GM18508 (cell line): Measurements from ENCODE around the gene CMTM2.
"Not testable (repeated sequence)": the region's sequence is repeated elsewhere in the genome, so short reads cannot be mapped to it uniquely, and the experiment has no call there.

Experiments used
- ATAC-seq: cut with Tn5 transposase; IDR thresholded peaks from one replicate; pipeline ENCODE4 v1.9.1; 2021; ENCODE audit warnings: moderate number of reproducible peaks; ENCODE audit not compliant: insufficient read depth, unreplicated experiment

CMTM2 gene

DNA sequence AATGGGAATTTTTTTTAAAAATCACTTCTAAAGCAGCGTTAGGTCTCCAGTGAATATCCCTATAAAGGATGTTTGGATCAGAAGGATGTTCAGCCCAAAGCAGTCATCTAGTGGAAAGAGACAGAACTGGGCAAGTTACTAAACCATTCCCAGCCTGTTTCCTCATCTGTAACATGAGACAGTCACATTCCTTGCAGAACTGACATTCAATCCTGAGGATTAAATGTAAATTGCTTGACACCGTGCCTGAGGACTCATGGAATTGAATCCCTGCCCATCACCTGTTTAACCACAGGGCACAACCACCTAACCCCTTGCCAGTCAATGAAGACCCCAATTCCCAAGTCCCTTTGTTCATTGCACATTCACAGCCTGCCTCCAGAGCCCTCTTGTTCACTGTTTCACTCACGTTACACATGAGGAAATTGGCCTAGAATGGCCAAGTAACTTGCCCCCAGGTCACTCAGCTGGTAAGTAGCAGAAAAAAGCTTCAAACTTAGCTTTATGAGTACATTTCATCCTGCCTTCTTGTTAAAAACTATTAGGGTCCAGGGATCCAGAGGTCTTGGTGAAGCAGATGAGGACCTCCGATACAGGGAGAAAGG, 1.4 kb downstream of the CMTM2 start:
- no peak for ATAC-seq

DNA sequence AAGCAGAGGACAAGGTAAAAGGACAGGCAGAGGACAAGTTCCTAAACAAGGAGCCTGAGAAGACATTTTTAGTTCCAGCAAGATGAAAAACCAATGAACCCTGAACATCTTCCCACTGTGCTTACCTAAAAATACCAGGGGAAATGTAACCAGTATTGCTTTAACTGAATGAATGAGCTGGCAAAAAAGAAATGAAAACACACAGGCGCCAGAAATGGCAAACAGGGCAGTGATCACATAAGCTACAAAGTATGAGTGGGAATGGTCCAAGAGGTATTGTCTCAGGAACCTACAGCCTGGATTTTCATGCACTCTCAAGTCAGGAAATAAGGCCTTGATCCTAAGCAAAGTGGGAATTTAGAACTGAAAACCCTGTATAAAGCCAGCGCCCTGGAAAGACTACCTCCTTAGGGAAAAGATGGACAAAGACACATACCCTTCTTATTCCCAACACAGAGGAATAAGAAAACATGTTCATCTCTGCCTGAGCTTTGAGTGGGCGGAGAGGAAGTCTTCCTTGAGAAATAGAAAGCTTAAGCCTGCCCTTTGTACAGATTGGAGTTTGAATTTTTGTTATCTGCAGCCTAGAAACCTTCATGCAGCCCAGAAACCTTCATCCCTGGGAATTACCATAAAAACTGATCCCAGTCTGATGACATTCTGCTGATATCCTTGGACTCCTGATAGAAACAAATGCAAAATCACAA, 2.1 kb downstream of the CMTM2 start:
- no peak for ATAC-seq

DNA sequence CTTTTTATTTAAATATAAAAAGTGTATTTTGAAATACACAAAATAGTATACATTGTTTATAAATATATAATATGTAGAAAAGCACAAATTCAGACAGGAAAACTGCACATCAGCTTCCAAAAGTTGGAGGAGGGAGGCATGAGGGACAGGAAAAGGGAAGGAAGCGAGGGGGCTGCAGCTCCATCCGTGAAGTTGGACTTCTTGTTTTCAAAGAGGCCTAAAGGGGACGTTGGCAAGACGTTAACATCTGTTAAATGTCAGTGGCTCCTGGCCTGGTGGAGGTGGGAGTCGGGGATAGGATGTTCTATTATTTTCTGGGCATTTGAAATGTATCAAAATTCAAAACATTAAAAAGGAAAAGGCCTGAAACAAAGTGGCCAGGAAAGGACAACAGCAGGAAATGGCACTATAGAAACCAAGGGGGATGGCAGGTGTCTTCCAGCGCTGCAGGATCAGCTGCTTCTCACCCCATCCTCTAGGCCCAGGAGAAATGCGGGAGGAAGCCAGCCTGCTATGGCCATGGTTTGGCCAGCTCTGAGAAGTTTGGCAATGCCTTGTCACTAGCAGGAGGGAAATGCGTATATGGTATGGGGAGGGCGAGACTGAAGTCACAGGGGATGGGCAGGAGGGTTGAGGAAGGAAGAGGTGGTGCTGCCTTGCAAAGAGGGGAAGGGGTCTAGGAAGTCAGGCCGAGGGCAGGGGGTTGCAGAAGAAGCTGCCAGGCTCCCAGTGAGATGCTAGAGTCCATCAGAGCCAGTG, 6.4 kb downstream of the CMTM2 start:
- ATAC-seq = no peak

DNA sequence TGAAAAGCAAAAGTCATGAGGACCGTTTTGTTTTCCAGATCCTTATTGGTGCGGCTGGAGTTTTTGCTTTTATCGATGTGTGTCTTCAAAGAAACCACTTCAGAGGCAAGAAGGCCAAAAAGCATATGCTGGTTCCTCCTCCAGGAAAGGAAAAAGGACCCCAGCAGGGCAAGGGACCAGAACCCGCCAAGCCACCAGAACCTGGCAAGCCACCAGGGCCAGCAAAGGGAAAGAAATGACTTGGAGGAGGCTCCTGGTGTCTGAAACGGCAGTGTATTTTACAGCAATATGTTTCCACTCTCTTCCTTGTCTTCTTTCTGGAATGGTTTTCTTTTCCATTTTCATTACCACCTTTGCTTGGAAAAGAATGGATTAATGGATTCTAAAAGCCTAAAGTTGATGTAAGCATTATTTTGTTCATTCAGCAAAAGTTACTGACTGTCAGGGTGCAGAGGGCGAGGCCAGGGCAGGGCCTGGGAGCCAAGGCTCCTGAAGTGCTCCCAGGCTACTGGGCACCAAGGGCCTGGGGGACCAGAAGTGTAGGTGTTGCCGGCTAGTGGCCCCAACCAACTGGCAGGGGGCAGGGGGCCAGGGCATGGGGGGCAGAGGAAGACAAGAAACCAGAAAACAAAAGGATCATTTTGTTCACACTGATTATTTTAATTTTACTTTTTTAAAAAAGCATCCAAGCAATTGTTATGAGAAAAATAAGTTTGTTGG, 8.8 kb downstream of the CMTM2 start:
- ATAC-seq = no peak

DNA sequence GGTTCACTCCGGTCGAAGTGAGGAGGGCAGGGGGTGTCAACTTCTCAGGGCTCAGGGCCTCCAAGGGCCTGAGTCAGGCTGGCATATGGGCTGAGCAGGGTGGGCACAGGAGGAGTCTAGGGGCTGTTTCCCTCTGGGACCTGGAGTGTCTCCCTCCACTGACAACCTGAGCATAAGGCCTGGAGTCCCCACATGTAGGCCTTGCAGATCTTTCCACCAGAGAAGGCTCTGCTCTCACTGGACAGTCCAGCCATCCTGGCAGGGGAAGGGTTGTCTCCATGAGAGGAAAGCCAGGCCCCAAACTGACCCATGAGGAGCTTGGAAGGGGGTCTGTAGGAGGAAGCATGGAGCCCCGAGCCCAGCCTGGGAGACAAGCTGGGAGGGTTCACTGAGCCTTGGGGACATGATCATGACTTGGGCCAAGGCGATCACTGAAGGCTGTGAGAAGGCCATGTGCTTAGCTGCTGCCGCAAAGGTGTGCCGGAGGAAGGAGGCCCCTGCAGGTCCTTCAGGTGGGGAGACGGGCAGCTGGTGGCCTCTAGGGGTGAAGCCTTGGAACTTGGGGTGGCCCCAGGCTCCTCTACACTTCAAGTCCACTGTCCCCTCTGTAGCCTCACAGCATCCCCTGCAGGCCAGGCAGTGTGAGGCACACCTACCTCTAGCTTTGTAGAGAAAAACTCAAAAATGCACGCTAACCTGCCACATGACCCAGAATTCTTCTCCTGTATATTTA, 9.9 kb downstream of the CMTM2 start:
- ATAC-seq = no peak

DNA sequence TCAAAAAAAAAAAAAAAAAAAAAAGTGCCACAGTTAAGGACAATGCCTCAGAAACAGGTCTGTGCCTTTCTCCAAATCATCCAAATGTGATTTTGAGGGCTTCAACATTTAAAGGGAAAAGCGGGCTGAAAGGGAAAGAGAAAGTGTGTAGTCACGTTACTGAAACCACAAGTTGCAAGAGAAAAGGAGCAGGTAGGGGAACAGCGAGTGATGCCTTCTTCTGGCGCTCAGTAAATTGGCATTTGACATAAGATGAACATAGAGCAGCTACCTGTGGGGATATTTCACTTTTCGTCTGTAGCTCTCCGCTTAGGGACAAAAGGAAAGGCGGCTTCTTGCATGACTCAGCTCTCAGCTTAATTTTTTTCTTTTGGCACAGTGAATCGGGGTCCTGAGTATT, 11.1 kb downstream of the CMTM2 start:
- no peak for ATAC-seq

DNA sequence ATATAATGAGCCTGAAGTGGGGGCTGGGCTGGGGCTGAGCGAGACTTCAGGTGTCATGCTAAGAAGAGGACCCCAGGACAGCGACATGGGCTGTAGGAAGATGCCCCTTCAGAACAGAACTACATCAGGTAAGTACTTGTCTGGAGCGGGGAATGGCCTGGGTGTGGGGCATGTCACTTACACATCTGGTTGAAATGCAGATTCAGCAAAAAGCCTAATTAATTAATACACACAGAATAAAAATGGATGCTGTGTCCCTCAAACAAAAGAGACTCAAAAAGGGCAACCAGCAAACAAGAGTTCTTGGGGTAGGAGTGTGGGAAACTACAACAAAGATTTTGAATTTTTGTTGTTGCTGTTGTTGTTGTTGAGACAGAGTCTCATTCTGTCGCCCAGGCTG, 11.8 kb downstream of the CMTM2 start:
- no peak for ATAC-seq

DNA sequence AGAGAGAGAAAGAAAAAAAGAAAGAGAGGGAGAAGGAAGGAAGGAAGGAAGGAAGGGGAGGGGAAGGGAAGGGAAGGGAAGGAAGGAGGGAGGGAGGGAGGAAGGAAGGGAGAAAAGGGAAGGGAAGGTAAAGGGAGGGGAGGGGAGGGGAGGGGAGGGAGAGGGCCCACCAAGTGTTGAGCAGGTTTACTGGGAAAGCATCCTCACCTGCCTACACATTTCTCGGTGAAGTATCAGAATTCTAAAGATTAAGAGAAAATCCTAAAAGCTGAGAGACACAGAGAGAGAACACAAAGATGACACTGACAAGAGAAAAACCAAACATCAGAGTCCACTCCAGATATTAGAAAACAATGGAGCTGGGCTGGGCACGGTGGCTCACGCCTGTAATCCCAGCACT, 13.0 kb downstream of the CMTM2 start:
- no peak for ATAC-seq

DNA sequence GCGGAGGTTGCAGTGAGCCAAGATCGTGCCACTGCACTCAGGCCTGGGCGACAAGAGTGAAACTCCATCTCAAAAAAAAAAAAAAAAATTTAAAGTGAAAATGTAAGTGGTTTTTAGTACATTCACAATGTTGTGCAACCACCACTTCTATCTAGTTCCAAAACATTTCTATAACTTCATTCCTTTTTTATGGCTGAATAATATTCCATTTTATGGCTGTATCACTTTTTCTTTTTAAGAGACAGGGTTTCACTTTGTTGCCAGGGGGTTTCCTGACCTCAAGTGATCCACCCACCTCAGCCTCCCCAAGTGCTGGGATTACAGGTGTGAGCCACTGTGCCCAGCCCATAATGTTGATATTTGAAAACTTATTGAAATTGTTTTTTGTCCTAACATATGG, 13.6 kb downstream of the CMTM2 start:
- no peak for ATAC-seq

DNA sequence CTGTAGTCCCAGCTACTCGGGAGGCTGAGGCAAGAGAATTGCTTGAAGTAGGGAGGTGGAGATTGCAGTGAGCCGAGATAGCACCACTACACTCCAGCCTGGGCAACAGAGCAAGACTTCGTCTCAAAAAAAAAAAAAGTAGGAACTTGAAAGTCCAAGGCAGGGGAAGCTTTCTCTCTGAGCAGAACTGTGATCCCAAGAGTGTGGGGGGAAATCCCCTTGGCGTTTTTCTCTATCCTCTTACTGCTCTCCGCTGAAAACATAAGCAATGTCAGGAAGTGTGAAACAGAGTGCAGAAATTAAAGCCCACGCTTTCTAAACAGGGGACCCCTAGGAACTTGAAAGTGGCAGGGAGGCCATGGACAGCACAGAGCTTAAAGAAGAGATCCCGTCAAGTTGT, 15.5 kb downstream of the CMTM2 start:
- ATAC-seq = no peak

DNA sequence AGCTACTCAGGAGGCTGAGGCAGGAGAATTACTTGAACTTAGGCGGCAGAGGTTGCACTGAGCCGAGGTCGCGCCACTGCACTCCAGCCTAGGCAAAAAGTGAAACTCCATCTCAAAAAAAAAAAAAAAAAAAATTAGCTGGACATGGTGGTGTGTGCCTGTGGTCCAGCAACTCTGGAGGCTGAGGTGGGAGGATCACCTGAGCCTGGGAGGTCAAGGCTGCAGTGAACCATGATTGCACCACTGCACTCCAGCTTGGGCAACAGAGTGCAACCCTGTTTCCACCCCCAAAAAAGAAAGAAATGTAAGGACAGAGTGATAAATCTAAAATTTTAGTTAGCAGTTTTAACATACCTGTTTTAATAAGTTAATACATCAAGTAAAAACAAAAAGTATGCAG, 17.3 kb downstream of the CMTM2 start:
- ATAC-seq = not testable (repeated sequence)

DNA sequence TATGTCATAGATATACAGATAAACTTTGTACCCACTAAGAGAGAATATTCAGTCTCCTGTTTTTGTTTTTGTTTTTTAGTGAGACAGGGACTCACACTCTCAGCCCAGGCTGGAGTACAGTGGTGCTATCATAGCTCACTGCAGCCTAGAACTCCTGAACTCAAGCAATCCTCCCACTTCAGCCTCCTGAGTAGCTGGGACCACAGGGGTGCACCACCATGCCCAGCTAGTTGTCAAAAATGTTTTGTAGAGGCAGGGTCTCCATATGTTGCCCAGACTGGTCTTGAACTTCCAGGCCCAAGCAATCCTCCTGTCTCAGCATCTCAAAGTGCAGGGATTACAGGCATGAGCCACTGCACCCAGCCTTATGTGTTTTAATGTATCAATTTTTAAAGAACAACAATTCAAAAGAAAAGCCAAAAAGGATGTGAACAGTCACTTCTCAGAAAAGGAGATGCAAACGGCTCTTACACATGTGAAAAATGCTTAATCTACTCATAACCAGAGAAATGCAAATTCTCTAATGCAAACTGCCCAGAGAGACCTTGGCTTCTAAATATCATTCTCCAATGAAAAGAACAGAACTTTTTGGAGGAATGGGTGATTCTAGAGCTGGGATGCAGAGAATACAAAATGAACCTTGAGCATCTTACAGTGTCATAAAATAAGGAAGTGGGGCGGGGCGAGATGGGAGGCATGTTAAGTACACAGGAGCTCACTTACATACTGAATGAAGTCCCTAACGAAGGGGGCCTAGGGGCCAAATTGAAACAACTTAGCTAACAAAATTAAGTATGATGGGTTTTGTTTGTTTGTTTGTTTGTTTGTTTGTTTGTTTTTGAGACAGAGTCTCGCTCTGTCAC, 18.0 kb downstream of the CMTM2 start:
- ATAC-seq = no peak

DNA sequence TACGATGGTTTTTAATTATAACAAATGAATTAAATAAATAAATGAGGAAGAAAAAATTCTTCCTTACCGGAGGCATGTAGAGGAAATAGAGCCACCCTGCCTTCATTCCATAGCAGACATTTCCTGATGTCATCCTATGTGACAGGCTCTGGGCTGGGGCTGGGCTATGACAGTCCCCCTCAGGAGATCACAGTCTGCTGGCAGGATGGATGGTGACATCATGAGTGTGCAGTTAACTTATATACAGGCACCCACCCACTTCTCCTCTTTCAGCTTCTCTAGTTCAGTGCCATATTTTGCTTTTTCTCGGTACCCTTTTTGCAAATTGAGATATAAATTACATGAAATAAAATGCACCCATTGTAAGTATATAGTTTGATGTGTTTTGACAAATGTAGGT, 18.8 kb downstream of the CMTM2 start:
- no peak for ATAC-seq

DNA sequence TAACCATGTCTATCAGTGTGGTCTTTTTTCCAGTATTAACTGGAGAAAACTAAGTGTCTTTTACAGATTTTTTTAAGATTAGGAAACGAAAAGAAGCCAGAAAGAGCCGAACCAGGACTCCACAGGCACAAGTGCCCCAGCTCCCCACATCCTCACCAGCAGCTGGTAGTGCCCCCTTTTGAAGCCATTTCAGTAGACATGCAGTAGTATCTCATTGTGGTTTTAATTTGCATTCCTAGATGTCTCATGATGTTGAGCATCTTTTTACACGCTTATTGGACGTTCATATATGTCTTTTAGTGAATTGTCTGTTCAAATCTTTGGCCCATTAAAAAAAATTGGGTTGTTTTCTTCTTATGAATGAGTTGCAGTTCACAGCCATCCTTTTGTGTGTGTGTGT, 20.5 kb downstream of the CMTM2 start:
- no peak for ATAC-seq

DNA sequence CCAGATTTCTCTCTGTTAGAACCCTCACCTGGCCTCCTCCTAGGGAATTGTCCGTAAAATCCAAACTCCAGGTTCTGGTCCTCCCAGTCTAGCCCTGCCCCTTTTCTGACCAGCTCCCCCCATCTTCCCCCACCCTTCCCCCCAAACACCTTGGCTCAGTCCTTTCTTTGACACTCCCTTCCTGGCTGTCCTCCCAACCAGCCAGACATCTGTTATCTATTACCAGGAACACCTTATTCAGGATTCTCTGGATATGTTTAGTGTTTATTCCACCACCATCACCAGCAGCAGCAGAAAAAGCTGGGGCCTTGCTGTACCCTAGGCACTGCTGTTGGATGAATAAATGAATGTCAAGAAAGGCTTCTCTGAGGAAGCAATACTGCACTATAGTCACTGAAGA, 21.2 kb downstream of the CMTM2 start:
- ATAC-seq = no peak

DNA sequence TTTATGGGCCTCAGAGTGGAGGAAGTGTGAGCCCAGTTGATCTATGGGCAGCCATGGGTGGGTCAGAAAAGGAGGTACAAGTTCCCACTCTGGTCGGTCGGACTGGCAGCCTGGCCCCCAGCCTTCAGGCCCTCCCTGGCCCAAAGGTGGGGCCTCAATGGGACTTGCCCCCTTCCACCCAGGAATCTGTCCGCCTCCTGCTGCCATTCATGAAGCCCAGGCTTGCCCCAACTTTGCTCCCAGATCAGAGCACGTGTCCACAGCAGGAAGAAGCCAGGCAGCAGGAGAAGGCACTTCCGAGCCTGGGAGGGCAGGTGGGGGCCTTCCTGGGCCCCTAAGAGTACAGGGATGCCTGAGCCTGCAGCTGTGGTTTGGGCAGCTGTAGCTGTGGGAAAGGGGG, 22.2 kb downstream of the CMTM2 start:
- ATAC-seq = no peak

DNA sequence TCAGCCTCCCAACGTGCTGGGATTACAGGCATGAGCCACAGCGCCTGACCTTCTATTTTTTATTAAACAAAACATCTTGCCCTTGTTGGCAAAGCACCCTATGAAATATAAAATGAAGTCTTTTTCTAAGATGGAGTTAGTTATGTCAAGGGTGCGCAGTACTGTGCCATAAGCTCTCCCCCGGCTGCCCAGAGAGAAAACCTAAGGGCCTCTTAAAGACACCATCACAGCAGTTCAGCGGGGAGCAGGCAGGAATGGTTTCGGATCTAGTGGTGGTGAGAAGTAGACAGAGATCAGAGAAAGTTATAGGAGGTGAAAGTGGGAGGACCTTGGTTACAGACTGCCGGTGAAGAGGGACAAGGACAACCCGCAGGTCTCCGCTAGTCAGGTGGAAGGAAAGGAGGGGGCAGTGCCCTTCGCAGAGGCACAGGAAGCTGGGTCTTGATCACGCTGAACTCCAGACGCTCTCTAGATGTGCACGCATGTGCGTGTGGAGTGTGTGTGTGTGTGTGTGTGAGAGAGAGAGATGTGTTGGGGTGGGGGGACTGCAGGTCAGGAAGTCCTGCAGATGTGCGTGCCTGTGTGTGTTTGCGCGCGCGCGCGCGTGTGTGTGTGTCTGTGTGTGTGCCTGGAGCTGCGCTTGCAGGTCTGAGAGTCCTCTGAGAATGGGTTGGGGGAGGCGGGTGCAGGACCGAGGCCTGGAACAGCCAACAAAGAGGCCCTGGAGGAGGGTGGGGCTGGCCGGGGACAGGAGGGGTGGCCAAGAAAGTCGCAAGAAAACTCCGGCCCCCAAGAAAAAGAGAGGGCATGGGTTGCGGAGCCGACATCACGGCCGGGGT, 24.5 kb downstream of the CMTM2 start:
- ATAC-seq = no peak

DNA sequence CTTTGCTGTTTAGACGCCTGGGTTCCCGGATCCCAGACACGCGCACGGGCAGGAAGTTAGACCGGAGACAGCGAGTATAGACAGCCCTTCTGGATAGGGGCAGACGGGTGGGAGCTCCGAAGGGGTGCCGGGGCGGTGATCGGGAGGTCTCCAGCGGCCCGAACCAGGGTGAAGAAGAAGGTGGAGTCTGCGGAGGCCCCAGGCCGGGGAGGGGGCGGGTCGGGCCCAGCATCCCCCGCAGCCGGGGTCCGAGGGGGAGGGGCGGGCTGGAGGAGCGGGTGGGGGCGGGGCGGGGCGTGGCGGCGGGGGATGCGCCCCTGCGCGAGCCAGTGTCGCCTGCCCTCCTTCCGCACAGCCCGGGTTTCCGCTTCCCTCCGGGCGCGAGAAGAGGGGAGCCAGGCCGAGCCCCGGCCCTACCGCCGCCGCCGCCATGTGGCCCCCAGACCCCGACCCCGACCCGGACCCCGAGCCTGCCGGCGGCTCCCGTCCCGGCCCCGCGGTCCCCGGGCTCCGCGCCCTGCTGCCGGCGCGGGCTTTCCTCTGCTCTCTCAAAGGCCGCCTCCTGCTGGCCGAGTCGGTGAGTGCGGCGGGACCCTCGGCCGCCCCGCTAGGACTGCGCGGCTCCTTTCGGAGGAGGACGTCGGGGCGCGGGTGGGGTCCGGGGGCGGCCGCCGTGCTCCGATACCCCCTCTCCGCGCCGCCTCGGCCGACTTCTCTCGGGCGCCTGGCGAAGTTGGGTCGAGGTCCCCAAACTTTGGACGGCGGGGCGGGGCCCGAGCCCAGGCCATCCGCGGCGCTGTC, 25.3 kb downstream of the CMTM2 start, which contains the start of gene CMTM3:
Gene CMTM3 (plus strand): TSS at position 329 of the 801 bp plus-strand sequence. CDS start 102 bp downstream, at position 431.
- ATAC-seq = no peak
